GM12864 (cell line): ENCODE measurements around the gene PELI1.

ENCODE experiments used
- DNase-seq: peaks from one replicate; pipeline ENCODE4 v3.0.0-alpha.2; 2011; ENCODE audit warnings: low read depth
- H3K4me3 ChIP-seq: 2 replicates; pipeline ENCODE4 v1.5.1; 2011; ENCODE audit warnings: mild to moderate bottlenecking, low read depth, low read length, control low read depth
- CTCF ChIP-seq: IDR thresholded peaks from 2 replicates; pipeline ENCODE4 v1.5.1; 2011; ENCODE audit warnings: low read depth, mild to moderate bottlenecking, moderate library complexity, low read length, control low read depth, inconsistent platforms; ENCODE audit errors: missing control alignments

Gene PELI1

GRCh38 chr2:64144057-64145013, at the start of gene PELI1:
PELI1 (minus strand) TSS chr2:64144420; CDS start chr2:64108310, 36,110 bp downstream.
- H3K4me3 ChIP-seq, result peak within 1 kb of the TSS; percentile 98
- TF ChIP-seq CTCF, result peak; percentile 29
- DNase-seq, result peak; percentile 95

- H3K4me3 ChIP-seq, result no peak overlapping the region
- TF ChIP-seq CTCF, result no peak
- DNase-seq, result no peak
Observed at GRCh38 chr2:64193491-64193890, 49.3 kb upstream of the PELI1 start.

GRCh38 chr2:64192664-64193105, 48.5 kb upstream of the PELI1 start:
- TF ChIP-seq CTCF, result no peak
- no peak overlapping the region for H3K4me3 ChIP-seq
- DNase-seq, result no peak

GRCh38 chr2:64192125-64192479, 47.9 kb upstream of the PELI1 start:
- H3K4me3 ChIP-seq, result no peak overlapping the region
- no peak for TF ChIP-seq CTCF
- DNase-seq, result no peak

- DNase-seq, result no peak
- TF ChIP-seq CTCF, result no peak
- no peak overlapping the region for H3K4me3 ChIP-seq
Observed at GRCh38 chr2:64189586-64189985, 45.4 kb upstream of the PELI1 start.

- no peak for DNase-seq
- no peak overlapping the region for H3K4me3 ChIP-seq
- no peak for TF ChIP-seq CTCF
Observed at GRCh38 chr2:64189167-64189566, 44.9 kb upstream of the PELI1 start.
